ENCODE data around the gene PLPPR3. TPM values are rescaled to one million over a fixed set of nuclear protein-coding genes. Genes with fewer than 3 reads are reported as not detected.

PLPPR3 gene
- total and polyA plus RNA-seq, 10 of the 15 experiments (the other 5 are each of a cell fraction or from before 2014, with no cell fraction given) = 0.07 TPM; not detected in 9

- TF ChIP-seq NR2C2 (IDR thresholded peaks at IDR 0.05; ENCODE audit: borderline replicate concordance, control insufficient read depth, insufficient read length, low read depth) = no peak
Observed at GRCh38 chr19:780935-781334, 40.8 kb downstream of the PLPPR3 start (continued).

- RAD21 ChIA-PET (ENCODE audit: unreplicated experiment) = no interaction called here
- 68% methylated on average over 36 of the region's 36 CpGs for WGBS (ENCODE audit: insufficient coverage, insufficient replicate concordance, low lambda C conversion rate, missing lambda C conversion rate)
- CTCF ChIA-PET = interaction anchor here (0.6 to 1.5 kb wide), 2 partner anchors 10 to 84 kb away, joined by 4 read pairs; no protein-coding TSS in a partner anchor
- TF ChIP-seq EED (IDR thresholded peaks at IDR 0.05; ENCODE audit: low read depth) (no peak), NFIC (IDR thresholded peaks at IDR 0.05; ENCODE audit: low read depth, low read length) (no peak), MYB (IDR thresholded peaks at IDR 0.05; ENCODE audit: borderline replicate concordance, low read depth, low read length) (no peak), STAT1 (conservative IDR thresholded peaks at IDR 0.05) (no peak), STAT3 (IDR thresholded peaks at IDR 0.05; ENCODE audit: low read depth, low read length) (no peak), TARDBP (IDR thresholded peaks at IDR 0.05; ENCODE audit: borderline replicate concordance) (no peak), FOXM1 (IDR thresholded peaks at IDR 0.05; ENCODE audit: low read depth, low read length) (no peak), YY1 (IDR thresholded peaks at IDR 0.05; ENCODE audit: low read depth, low read length) (no peak), RAD51 (IDR thresholded peaks at IDR 0.05) (no peak), TCF3 (IDR thresholded peaks at IDR 0.05; ENCODE audit: borderline replicate concordance, insufficient read depth, low read depth, low read length) (no peak), SIN3A (IDR thresholded peaks at IDR 0.05; ENCODE audit: low read depth, low read length) (no peak), SMAD1 (IDR thresholded peaks at IDR 0.05; ENCODE audit: low read depth, partially characterized antibody) (no peak), NFYA (IDR thresholded peaks at IDR 0.05; ENCODE audit: borderline replicate concordance, low read depth, low read length) (no peak), ESRRA (IDR thresholded peaks at IDR 0.05; ENCODE audit: low read length) (no peak), ZNF687 (IDR thresholded peaks at IDR 0.05) (no peak), GABPA (IDR thresholded peaks at IDR 0.05; ENCODE audit: low read depth) (no peak), BCL3 (IDR thresholded peaks at IDR 0.05; ENCODE audit: borderline replicate concordance, insufficient read depth, low read depth, low read length, poor library complexity, severe bottlenecking) (no peak), BHLHE40 (IDR thresholded peaks at IDR 0.05; ENCODE audit: borderline replicate concordance in 1 of 2, low read depth in 2 of 2, low read length in 1 of 2) (no peak)
Observed at GRCh38 chr19:778910-779653, 42.7 kb downstream of the PLPPR3 start.

More at GRCh38 chr19:778910-779653, 42.7 kb downstream of the PLPPR3 start:
- no peaks in the 10 kb centered on the region for H3K9me3 ChIP-seq (replicated peaks; ENCODE audit: control insufficient read depth, insufficient read depth, low read length)
- no peak for ATAC-seq
- POLR2A ChIA-PET = no interaction called here
- no peaks in the 10 kb centered on the region for H3K79me2 ChIP-seq (ENCODE audit: control insufficient read depth, insufficient read depth, low read length)
- DNase-seq (ENCODE audit: low read depth, low spot score) = no peak
- no peaks in the 10 kb centered on the region for H3K4me1 ChIP-seq (ENCODE audit: control insufficient read depth, insufficient read depth, low read length)
- in situ Hi-C loops (cut with MboI) = no loop called here
- no peak overlapping the region for H2AFZ ChIP-seq (ENCODE audit: control insufficient read depth, low read depth, low read length)
- no peak overlapping the region for H3K4me3 ChIP-seq
- no peak overlapping the region for H3K9ac ChIP-seq (ENCODE audit: control insufficient read depth, insufficient read depth, low read length)
- no peak overlapping the region for H3K4me2 ChIP-seq (ENCODE audit: control insufficient read depth, insufficient read depth)
- SMC1A ChIA-PET (ENCODE audit: uncharacterized antibody, unreplicated experiment) = no interaction called here
- no peak for FAIRE-seq
- BruUV-seq (replicated peaks) = no TSS peak
- H3K27me3 ChIP-seq (replicated peaks in 1 of 2; ENCODE audit: control insufficient read depth in 2 of 2, insufficient read depth in 2 of 2, low read length in 1 of 2) = no peaks in the 10 kb centered on the region
- H3K27ac ChIP-seq (ENCODE audit: control insufficient read depth, insufficient read depth) = no peak overlapping the region
- no peaks in the 10 kb centered on the region for H4K20me1 ChIP-seq (ENCODE audit: control insufficient read depth, insufficient read depth)
- intact Hi-C loops (cut with micrococcal nuclease; ENCODE audit: unreplicated experiment) = no loop called here
- H3K36me3 ChIP-seq (ENCODE audit: control insufficient read depth in 2 of 2, insufficient read depth in 2 of 2, low read length in 1 of 2) = no peaks in the 10 kb centered on the region

All from GM12878 (cell line).